Choroid plexus epithelial cell (primary cell): Measurements from ENCODE around the gene CERK.

Source experiments
- DNase-seq: peaks from one replicate; pipeline ENCODE4 v3.0.0-alpha.2; 2010; ENCODE audit warnings: low read depth
- H3K4me3 ChIP-seq: 2 replicates; pipeline ENCODE4 v1.5.1; 2011; ENCODE audit warnings: low read depth, mild to moderate bottlenecking, control low read depth, low read length, moderate library complexity
- TF ChIP-seq, protein P1 (sequence below): conservative IDR thresholded peaks from 2 replicates; pipeline ENCODE4 v1.5.1; 2011; ENCODE audit warnings: low read depth, mild to moderate bottlenecking, control low read depth, inconsistent platforms, low read length, moderate library complexity

CERK gene

GRCh38 chr22:46758867-46759290 lies 20.8 kb upstream of the CERK start:
- no peak overlapping the region for H3K4me3 ChIP-seq
- TF ChIP-seq, protein P1, sequence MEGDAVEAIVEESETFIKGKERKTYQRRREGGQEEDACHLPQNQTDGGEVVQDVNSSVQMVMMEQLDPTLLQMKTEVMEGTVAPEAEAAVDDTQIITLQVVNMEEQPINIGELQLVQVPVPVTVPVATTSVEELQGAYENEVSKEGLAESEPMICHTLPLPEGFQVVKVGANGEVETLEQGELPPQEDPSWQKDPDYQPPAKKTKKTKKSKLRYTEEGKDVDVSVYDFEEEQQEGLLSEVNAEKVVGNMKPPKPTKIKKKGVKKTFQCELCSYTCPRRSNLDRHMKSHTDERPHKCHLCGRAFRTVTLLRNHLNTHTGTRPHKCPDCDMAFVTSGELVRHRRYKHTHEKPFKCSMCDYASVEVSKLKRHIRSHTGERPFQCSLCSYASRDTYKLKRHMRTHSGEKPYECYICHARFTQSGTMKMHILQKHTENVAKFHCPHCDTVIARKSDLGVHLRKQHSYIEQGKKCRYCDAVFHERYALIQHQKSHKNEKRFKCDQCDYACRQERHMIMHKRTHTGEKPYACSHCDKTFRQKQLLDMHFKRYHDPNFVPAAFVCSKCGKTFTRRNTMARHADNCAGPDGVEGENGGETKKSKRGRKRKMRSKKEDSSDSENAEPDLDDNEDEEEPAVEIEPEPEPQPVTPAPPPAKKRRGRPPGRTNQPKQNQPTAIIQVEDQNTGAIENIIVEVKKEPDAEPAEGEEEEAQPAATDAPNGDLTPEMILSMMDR, result peak; percentile 95
- DNase-seq, result peak; percentile 88

DNA sequence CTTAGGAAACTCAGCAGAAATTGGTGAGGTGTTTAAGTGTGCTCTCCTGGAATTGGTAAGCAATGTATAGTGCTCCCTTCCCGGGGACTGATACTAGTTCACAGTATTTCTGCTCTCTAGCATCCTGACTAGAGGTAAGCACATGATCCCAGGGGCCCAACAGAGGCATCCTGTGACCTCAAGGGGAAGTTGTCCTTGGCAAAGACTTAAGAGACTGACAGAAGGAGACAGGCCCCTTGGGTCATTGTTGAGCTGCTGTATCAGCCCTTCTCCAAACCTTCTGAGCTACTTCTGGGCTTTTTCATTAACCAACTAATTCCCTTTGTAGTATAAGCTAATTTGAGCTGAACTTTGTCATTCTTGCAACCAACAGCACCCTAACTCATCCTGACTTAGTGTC lies 20.1 kb upstream of the CERK start:
- TF ChIP-seq, protein P1, result no peak
- H3K4me3 ChIP-seq, result no peak overlapping the region
- DNase-seq, result no peak

GRCh38 chr22:46757104-46757503 lies 19.1 kb upstream of the CERK start:
- no peak for DNase-seq
- no peak overlapping the region for H3K4me3 ChIP-seq
- TF ChIP-seq, protein P1, result no peak

DNA sequence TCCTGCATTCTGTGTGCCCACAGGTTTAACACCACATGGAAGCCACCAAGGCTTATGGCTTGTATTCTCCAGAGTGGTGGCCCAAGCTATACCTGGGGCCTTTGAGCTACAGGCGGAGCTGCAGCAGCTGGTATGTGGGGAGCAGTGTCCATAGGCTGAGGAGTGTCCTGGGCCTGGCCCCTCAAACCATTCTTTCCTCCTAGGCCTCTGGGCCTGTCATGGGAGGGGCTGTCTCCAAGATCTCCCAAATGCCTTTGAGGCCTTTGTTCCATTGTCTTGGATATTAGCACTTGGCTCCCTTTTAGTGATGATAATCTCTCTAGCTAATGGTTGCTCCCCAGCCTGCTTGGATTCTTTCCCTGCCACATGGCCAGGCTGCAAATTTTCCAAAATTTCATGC lies 18.0 kb upstream of the CERK start:
- no peak overlapping the region for H3K4me3 ChIP-seq
- TF ChIP-seq, protein P1, result no peak
- DNase-seq, result no peak

GRCh38 chr22:46755525-46755924 lies 17.5 kb upstream of the CERK start:
- H3K4me3 ChIP-seq, result no peak overlapping the region
- TF ChIP-seq, protein P1, result no peak
- DNase-seq, result no peak

GRCh38 chr22:46754826-46755225 lies 16.8 kb upstream of the CERK start:
- H3K4me3 ChIP-seq, result no peak overlapping the region
- no peak for DNase-seq
- TF ChIP-seq, protein P1, result no peak

GRCh38 chr22:46754110-46754799 lies 16.2 kb upstream of the CERK start:
- DNase-seq, result peak; percentile 97
- no peak overlapping the region for H3K4me3 ChIP-seq
- TF ChIP-seq, protein P1, result no peak
